ENCODE results near the gene ARPC3. TPM values are rescaled to one million over a fixed set of nuclear protein-coding genes. Genes with fewer than 3 reads are reported as not detected.

The ARPC3 gene
- total and polyA plus RNA-seq, 2 experiments from 2014 or later, result 356 to 411 TPM

- no peak for TF ChIP-seq ZNF462 (CRISPR knock-in tag; IDR thresholded peaks at IDR 0.05)
- no peak for TF ChIP-seq NANOG (IDR thresholded peaks at IDR 0.05; ENCODE audit: borderline replicate concordance)
- TF ChIP-seq ZNF114 (CRISPR knock-in tag; IDR thresholded peaks at IDR 0.05), result no peak
- no peak for TF ChIP-seq REST (IDR thresholded peaks at IDR 0.05; ENCODE audit: unreplicated experiment)
Observed at GRCh38 chr12:110424237-110424636, 25.9 kb downstream of the ARPC3 start (continued).

GRCh38 chr12:110421701-110422100 is 28.4 kb downstream of the ARPC3 start:
- H3F3A ChIP-seq (replicated peaks; ENCODE audit: low read depth), result peaks cover 6% of the 10 kb centered on the region; the same call in 1 of the 2 replicates
- Mint-ChIP-seq H3K36me3 (ENCODE audit: low read depth) (no peaks in the 10 kb centered on the region), H3K9me3 (no peaks in the 10 kb centered on the region), H3K4me3 (no peak overlapping the region), H3K27me3 (ENCODE audit: insufficient read depth, low read depth, poor library complexity) (peaks cover 1% of the 10 kb centered on the region), H3K4me1 (peaks cover 8% of the 10 kb centered on the region; the same call in 2 of the 3 replicates), H3K27ac (no peak overlapping the region)
- no peaks in the 10 kb centered on the region for H3K9me2 ChIP-seq (ENCODE audit: insufficient read depth)
- no peaks in the 10 kb centered on the region for H3K79me2 ChIP-seq (replicated peaks; ENCODE audit: insufficient read depth)
- no peak overlapping the region for H3K27ac ChIP-seq (ENCODE audit: low read depth)
- H2AFZ ChIP-seq, result peak overlapping the region; percentile 40; the same call in 1 of the 2 replicates
- H3K4me2 ChIP-seq, result no peak overlapping the region
- H3K4me1 ChIP-seq (ENCODE audit: insufficient read depth), result peaks cover 4% of the 10 kb centered on the region; the same call in 1 of the 2 replicates
- H4K20me1 ChIP-seq (replicated peaks; ENCODE audit: insufficient read depth), result no peaks in the 10 kb centered on the region
- no peaks in the 10 kb centered on the region for H3K36me3 ChIP-seq (ENCODE audit: insufficient read depth)
- TF ChIP-seq STAT1 (IDR thresholded peaks at IDR 0.05; ENCODE audit: unreplicated experiment) (no peak), POLR2AphosphoS5 (IDR thresholded peaks at IDR 0.05; ENCODE audit: low read depth) (no peak), CTCF (conservative IDR thresholded peaks at IDR 0.05; ENCODE audit: low read depth in 2 of 2) (no peak), CREB1 (CRISPR knock-in tag; IDR thresholded peaks at IDR 0.05; ENCODE audit: low read depth) (no peak), JUNB (IDR thresholded peaks at IDR 0.05; ENCODE audit: unreplicated experiment) (no peak), EZH2 (IDR thresholded peaks at IDR 0.05; ENCODE audit: low read depth, unreplicated experiment) (no peak), EZH2phosphoT487 (IDR thresholded peaks at IDR 0.05; ENCODE audit: unreplicated experiment) (no peak)
- no peaks in the 10 kb centered on the region for H3K27me3 ChIP-seq (ENCODE audit: insufficient read depth)
- DNase-seq (ENCODE audit: low spot score), result no peak
- no peak for ATAC-seq
- H3K4me3 ChIP-seq, result no peak overlapping the region

Data from GM23338 (cell line).